CD14-positive monocyte (primary cell): ENCODE measurements around the gene INO80D. TPM values are rescaled to one million over a fixed set of nuclear protein-coding genes. Genes with fewer than 3 reads are reported as not detected.
A peak's percentile ranks its signal among the peaks of the same experiment; 100 is the strongest.

Experiments used
- DNase-seq, 3 donors: peaks; one replicate each; pipeline ENCODE4 v3.0.0-alpha.2; 2011 to 2022
- H2AFZ ChIP-seq: 2 replicates; pipeline ENCODE4 v1.6.0; 2012; ENCODE audit warnings: mild to moderate bottlenecking, low read depth, low read length, inconsistent platforms; ENCODE audit not compliant: insufficient read depth, poor library complexity, severe bottlenecking
- H3K27ac ChIP-seq, 2 donors: 1 replicate in 1 of 2; 2 replicates in 1 of 2; pipeline ENCODE4 v1.5.1; 2012 to 2013; ENCODE audit warnings: low read length in 2 of 2, control low read depth in 1 of 2, inconsistent platforms in 1 of 2, low read depth in 1 of 2, mild to moderate bottlenecking in 1 of 2
- H3K27me3 ChIP-seq, 2 donors: one replicate each; pipeline versions ENCODE4 v1.6.0 to v1.6.1; 2011 to 2013; ENCODE audit warnings: low read length in 2 of 2; ENCODE audit not compliant: control insufficient read depth in 2 of 2, insufficient read depth in 2 of 2
- H3K36me3 ChIP-seq, 2 donors: replicated peaks in 1 of 2; 1 replicate in 1 of 2; 2 replicates in 1 of 2; pipeline versions ENCODE4 v1.5.1 to v1.6.1; 2012 to 2013; ENCODE audit warnings: low read length in 2 of 2, control low read depth in 1 of 2, inconsistent platforms in 1 of 2, mild to moderate bottlenecking in 1 of 2; ENCODE audit not compliant: insufficient read depth in 2 of 2, control insufficient read depth in 1 of 2
- H3K4me1 ChIP-seq, 2 donors: 1 replicate in 1 of 2; 2 replicates in 1 of 2; pipeline versions ENCODE4 v1.5.1 to v1.6.1; 2012 to 2013; ENCODE audit warnings: low read length in 2 of 2, control low read depth in 1 of 2, inconsistent platforms in 1 of 2, mild to moderate bottlenecking in 1 of 2, moderate library complexity in 1 of 2; ENCODE audit not compliant: insufficient read depth in 2 of 2, control insufficient read depth in 1 of 2
- H3K4me2 ChIP-seq: replicated peaks from 2 replicates; pipeline ENCODE3; 2012; ENCODE audit warnings: low read length, moderate library complexity, mild to moderate bottlenecking; ENCODE audit not compliant: poor library complexity, severe bottlenecking; ENCODE audit errors: extremely low read depth
- H3K4me3 ChIP-seq, 3 experiments: fragments of 200-600 bp in 1 of 3; sonication (generic) in 1 of 3; replicated peaks in 1 of 3; 1 replicate in 2 of 3; 2 replicates in 1 of 3; pipeline ENCODE4 v1.5.1; 2011 to 2013; ENCODE audit warnings: low read length in 3 of 3, mild to moderate bottlenecking in 3 of 3, control low read depth in 2 of 3, low read depth in 2 of 3, inconsistent platforms in 1 of 3, moderate library complexity in 1 of 3
- H3K79me2 ChIP-seq: 2 replicates; pipeline ENCODE4 v1.6.0; 2012; ENCODE audit warnings: mild to moderate bottlenecking, control low read depth, inconsistent platforms, low read length, moderate library complexity; ENCODE audit not compliant: insufficient read depth
- H3K9ac ChIP-seq: 2 replicates; pipeline ENCODE4 v1.6.0; 2017; ENCODE audit warnings: low read length, mild to moderate bottlenecking; ENCODE audit not compliant: insufficient read depth, poor library complexity, severe bottlenecking
- H3K9me3 ChIP-seq, 2 donors: replicated peaks in 1 of 2; 1 replicate in 1 of 2; 2 replicates in 1 of 2; pipeline versions ENCODE4 v1.5.1 to v1.6.1; 2012 to 2013; ENCODE audit warnings: low read length in 2 of 2, control low read depth in 1 of 2; ENCODE audit not compliant: control insufficient read depth in 1 of 2, insufficient read depth in 1 of 2
- H4K20me1 ChIP-seq: 2 replicates; pipeline ENCODE4 v1.6.0; 2012; ENCODE audit warnings: mild to moderate bottlenecking, low read length, control low read depth, moderate library complexity; ENCODE audit not compliant: insufficient read depth
- H3K27ac Mint-ChIP-seq, 7 donors: one replicate each; pipeline ENCODE4 v1.8.0; 2020; ENCODE audit warnings: mild to moderate bottlenecking in 7 of 7, mixed read lengths in 7 of 7, moderate library complexity in 6 of 7, inconsistent platforms in 2 of 7
- H3K27me3 Mint-ChIP-seq, 3 donors: one replicate each; pipeline ENCODE4 v1.8.0; 2021 to 2022; ENCODE audit warnings: low read depth in 3 of 3, mild to moderate bottlenecking in 3 of 3, mixed read lengths in 3 of 3, moderate library complexity in 3 of 3, inconsistent platforms in 1 of 3
- H3K36me3 Mint-ChIP-seq, 2 donors: one replicate each; pipeline ENCODE4 v1.8.0; 2020; ENCODE audit warnings: mixed read lengths in 2 of 2, inconsistent platforms in 1 of 2, mild to moderate bottlenecking in 1 of 2
- H3K4me1 Mint-ChIP-seq: one replicate; pipeline ENCODE4 v1.8.0; 2020; ENCODE audit warnings: mild to moderate bottlenecking, mixed read lengths
- H3K4me3 Mint-ChIP-seq, 2 donors: one replicate each; pipeline ENCODE4 v1.8.0; 2020; ENCODE audit warnings: mild to moderate bottlenecking in 2 of 2, mixed read lengths in 2 of 2, moderate library complexity in 1 of 2
- H3K9me3 Mint-ChIP-seq, 7 donors: one replicate each; pipeline ENCODE4 v1.8.0; 2020 to 2022; ENCODE audit warnings: mixed read lengths in 7 of 7, mild to moderate bottlenecking in 6 of 7, moderate library complexity in 6 of 7, inconsistent platforms in 2 of 7
- WGBS: methylation state at CpG from one replicate; pipeline ENCODE4 v1.1.5; 2013; ENCODE audit warnings: missing lambda C conversion rate; ENCODE audit not compliant: insufficient coverage; 5-methylcytosine and 5-hydroxymethylcytosine counted together
- intact Hi-C, 2 donors: fragments of 100-400 bp; cut with micrococcal nuclease; formaldehyde crosslinking; loops; one replicate each; pipeline versions ENCODE4 v1.15.0 to v1.15.1; 2023
- polyA plus RNA-seq, 3 donors: library from polyadenylated mRNA; depleted of rRNA in 1 of 3; unstranded in 2 of 3; stranded (reverse) in 1 of 3; fragments of 300-500 nt in 2 of 3; fragments of >200 nt in 1 of 3; fragmentation: Illumina TruSeq in 2 of 3; gene quantifications; 1 replicate in 2 of 3; 2 replicates in 1 of 3; pipeline ENCODE4 v1.2.3, GENCODE V29; 2012 to 2021
- TF ChIP-seq, protein P1 (sequence below): fragments of 200-600 bp; IDR thresholded peaks from one replicate; pipeline ENCODE4 v1.8.0; 2022; ENCODE audit warnings: antibody characterized with exemption, mild to moderate bottlenecking

Gene INO80D
- polyA plus RNA-seq, 3 donors = 3.8 to 6.1 (median 4.4) TPM

DNA sequence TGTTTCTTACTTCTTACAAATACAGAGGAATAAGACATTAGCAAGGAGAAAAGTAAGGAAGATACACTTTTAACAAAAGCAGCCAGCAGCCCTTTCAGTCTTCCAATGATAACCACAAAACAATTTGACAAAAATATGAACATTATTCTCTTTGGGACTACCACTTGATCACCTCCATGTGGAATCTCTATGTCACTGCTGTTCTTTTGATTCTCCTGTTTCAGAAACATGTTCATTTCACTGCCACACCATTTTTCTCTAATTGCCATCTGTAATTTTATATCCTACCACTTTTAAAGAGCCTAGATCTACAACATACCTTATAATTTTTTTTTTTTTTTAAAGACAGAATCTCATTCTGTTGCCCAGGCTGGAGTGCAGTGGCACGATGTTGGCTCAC, 10.9 kb downstream of the INO80D start:
- H3K9ac ChIP-seq = no peak overlapping the region
- peaks cover 5 to 8% of the 10 kb centered on the region in 2 donors for H3K4me1 ChIP-seq
- no peak for DNase-seq
- peaks cover 71% of the 10 kb centered on the region for H4K20me1 ChIP-seq
- Mint-ChIP-seq H3K4me3 (no peak overlapping the region), H3K36me3 (peaks cover 8 to 25% of the 10 kb centered on the region in 2 donors), H3K4me1 (peaks cover 26% of the 10 kb centered on the region), H3K27me3 (no peaks in the 10 kb centered on the region), H3K9me3 (no peaks in the 10 kb centered on the region), H3K27ac (no peak overlapping the region)
- H3K9me3 ChIP-seq = no peaks in the 10 kb centered on the region
- H3K4me2 ChIP-seq = no peak overlapping the region
- peaks cover 98% of the 10 kb centered on the region for H3K79me2 ChIP-seq
- H3K27ac ChIP-seq = no peak overlapping the region
- intact Hi-C loops = no loop called here
- peaks cover 0 to 6% of the 10 kb centered on the region in 2 donors for H3K36me3 ChIP-seq
- 100% methylated on average over 1 of the region's 1 CpG for whole genome bisulfite sequencing
- H3K27me3 ChIP-seq = no peaks in the 10 kb centered on the region
- no peak overlapping the region for H3K4me3 ChIP-seq
- TF ChIP-seq, protein P1, sequence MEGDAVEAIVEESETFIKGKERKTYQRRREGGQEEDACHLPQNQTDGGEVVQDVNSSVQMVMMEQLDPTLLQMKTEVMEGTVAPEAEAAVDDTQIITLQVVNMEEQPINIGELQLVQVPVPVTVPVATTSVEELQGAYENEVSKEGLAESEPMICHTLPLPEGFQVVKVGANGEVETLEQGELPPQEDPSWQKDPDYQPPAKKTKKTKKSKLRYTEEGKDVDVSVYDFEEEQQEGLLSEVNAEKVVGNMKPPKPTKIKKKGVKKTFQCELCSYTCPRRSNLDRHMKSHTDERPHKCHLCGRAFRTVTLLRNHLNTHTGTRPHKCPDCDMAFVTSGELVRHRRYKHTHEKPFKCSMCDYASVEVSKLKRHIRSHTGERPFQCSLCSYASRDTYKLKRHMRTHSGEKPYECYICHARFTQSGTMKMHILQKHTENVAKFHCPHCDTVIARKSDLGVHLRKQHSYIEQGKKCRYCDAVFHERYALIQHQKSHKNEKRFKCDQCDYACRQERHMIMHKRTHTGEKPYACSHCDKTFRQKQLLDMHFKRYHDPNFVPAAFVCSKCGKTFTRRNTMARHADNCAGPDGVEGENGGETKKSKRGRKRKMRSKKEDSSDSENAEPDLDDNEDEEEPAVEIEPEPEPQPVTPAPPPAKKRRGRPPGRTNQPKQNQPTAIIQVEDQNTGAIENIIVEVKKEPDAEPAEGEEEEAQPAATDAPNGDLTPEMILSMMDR = no peak
- no peak overlapping the region for H2AFZ ChIP-seq

GRCh38 chr2:206071807-206072206, 14.2 kb downstream of the INO80D start:
- Histone ChIP-seq H2AFZ (no peak overlapping the region), H3K36me3 (peaks cover 0 to 6% of the 10 kb centered on the region in 2 donors), H3K79me2 (peaks cover 96% of the 10 kb centered on the region), H3K27me3 (no peaks in the 10 kb centered on the region), H3K27ac (peak overlapping the region in 1 of 2 donors; percentile 33), H3K9me3 (no peaks in the 10 kb centered on the region), H3K4me1 (peaks cover 5 to 8% of the 10 kb centered on the region in 2 donors), H3K9ac (no peak overlapping the region), H4K20me1 (peaks cover 59% of the 10 kb centered on the region), H3K4me3 (no peak overlapping the region), H3K4me2 (no peak overlapping the region)
- H3K27ac Mint-ChIP-seq = peak overlapping the region in 6 of 7 donors; percentile 10 to 70 (median 42)
- peaks cover 10 to 21% of the 10 kb centered on the region in 2 donors for H3K36me3 Mint-ChIP-seq
- TF ChIP-seq, protein P1 = no peak
- no peak for DNase-seq
- peaks cover 22% of the 10 kb centered on the region for H3K4me1 Mint-ChIP-seq
- intact Hi-C loops = no loop called here
- no peaks in the 10 kb centered on the region for H3K9me3 Mint-ChIP-seq
- no CpG with 5 or more reads among the region's 1 CpG for WGBS
- H3K27me3 Mint-ChIP-seq = no peaks in the 10 kb centered on the region
- no peak overlapping the region for H3K4me3 Mint-ChIP-seq
